NT2/D1 (cell line): ENCODE results near the gene ZNF385C.

Experiments
- DNase-seq: peaks from one replicate; pipeline ENCODE4 v3.0.0-alpha.2; 2011; ENCODE audit warnings: low read depth, low spot score
- H3K27me3 ChIP-seq: 2 replicates; pipeline ENCODE4 v1.6.0; 2011; ENCODE audit warnings: mild to moderate bottlenecking; ENCODE audit not compliant: insufficient read length, insufficient read depth
- H3K36me3 ChIP-seq: 2 replicates; pipeline ENCODE4 v1.6.1; 2011; ENCODE audit warnings: mild to moderate bottlenecking, low read length, mixed read lengths; ENCODE audit not compliant: insufficient read depth, insufficient read length
- H3K4me1 ChIP-seq: 2 replicates; pipeline ENCODE4 v1.5.1; 2011; ENCODE audit not compliant: insufficient read depth, insufficient read length
- H3K4me3 ChIP-seq: 2 replicates; pipeline ENCODE4 v1.5.1; 2011; ENCODE audit warnings: low read depth; ENCODE audit not compliant: insufficient read length
- H3K9ac ChIP-seq: 2 replicates; pipeline ENCODE4 v1.6.0; 2011; ENCODE audit warnings: low read depth; ENCODE audit not compliant: insufficient read length
- H3K9me3 ChIP-seq: 2 replicates; pipeline ENCODE4 v1.5.1; 2011; ENCODE audit warnings: mild to moderate bottlenecking, low read length; ENCODE audit not compliant: insufficient read depth
- SUZ12 ChIP-seq: IDR thresholded peaks from 2 replicates; pipeline ENCODE4 v1.6.1; 2011; ENCODE audit not compliant: insufficient read length, insufficient read depth; ENCODE audit errors: extremely low read depth
- YY1 ChIP-seq: IDR thresholded peaks from 2 replicates; pipeline ENCODE4 v1.6.1; 2011; ENCODE audit not compliant: insufficient read length, insufficient read depth
- ZNF274 ChIP-seq: IDR thresholded peaks from 2 replicates; pipeline ENCODE4 v1.6.1; 2011; ENCODE audit warnings: mild to moderate bottlenecking, low read depth, low read length

The ZNF385C gene

GRCh38 chr17:42041619-42042018 lies 56.7 kb downstream of the ZNF385C start:
- Histone ChIP-seq H3K9ac (no peak overlapping the region), H3K36me3 (no peaks in the 10 kb centered on the region), H3K9me3 (no peaks in the 10 kb centered on the region), H3K4me1 (peaks cover 21% of the 10 kb centered on the region), H3K4me3 (no peak overlapping the region), H3K27me3 (no peaks in the 10 kb centered on the region)
- TF ChIP-seq SUZ12 = no peak
- TF ChIP-seq YY1 = no peak
- TF ChIP-seq ZNF274 = no peak
- no peak for DNase-seq

GRCh38 chr17:42040818-42041217 lies 57.5 kb downstream of the ZNF385C start:
- Histone ChIP-seq H3K4me1 (peaks cover 21% of the 10 kb centered on the region), H3K36me3 (no peaks in the 10 kb centered on the region), H3K4me3 (no peak overlapping the region), H3K9me3 (no peaks in the 10 kb centered on the region), H3K9ac (no peak overlapping the region), H3K27me3 (no peaks in the 10 kb centered on the region)
- TF ChIP-seq SUZ12 = no peak
- no peak for TF ChIP-seq YY1
- no peak for TF ChIP-seq ZNF274
- DNase-seq = no peak

- no peak overlapping the region for H3K9ac ChIP-seq
- no peaks in the 10 kb centered on the region for H3K27me3 ChIP-seq
- no peaks in the 10 kb centered on the region for H3K9me3 ChIP-seq
- H3K4me3 ChIP-seq = no peak overlapping the region
- DNase-seq = no peak
- H3K36me3 ChIP-seq = no peaks in the 10 kb centered on the region
- TF ChIP-seq YY1 (no peak), ZNF274 (no peak), SUZ12 (no peak)
- H3K4me1 ChIP-seq = peaks cover 21% of the 10 kb centered on the region
Measured at GRCh38 chr17:42039794-42040763, 58.2 kb downstream of the ZNF385C start.

GRCh38 chr17:42038221-42038973 lies 59.9 kb downstream of the ZNF385C start:
- no peak overlapping the region for H3K4me3 ChIP-seq

GRCh38 chr17:42034059-42034458 lies 64.2 kb downstream of the ZNF385C start:
- H3K4me1 ChIP-seq = peaks cover 13% of the 10 kb centered on the region
- no peaks in the 10 kb centered on the region for H3K27me3 ChIP-seq
- H3K4me3 ChIP-seq = no peak overlapping the region
- no peak for DNase-seq
- no peak for TF ChIP-seq SUZ12
- no peak for TF ChIP-seq YY1
- TF ChIP-seq ZNF274 = no peak
- H3K9ac ChIP-seq = no peak overlapping the region
- no peaks in the 10 kb centered on the region for H3K9me3 ChIP-seq
- no peaks in the 10 kb centered on the region for H3K36me3 ChIP-seq

More at GRCh38 chr17:42038221-42038973, 59.9 kb downstream of the ZNF385C start:
- H3K36me3 ChIP-seq = no peaks in the 10 kb centered on the region
- no peak overlapping the region for H3K9ac ChIP-seq
- H3K4me1 ChIP-seq = peaks cover 25% of the 10 kb centered on the region
- TF ChIP-seq SUZ12 (no peak), YY1 (no peak), ZNF274 (no peak)
- H3K27me3 ChIP-seq = no peaks in the 10 kb centered on the region
- no peak for DNase-seq
- no peaks in the 10 kb centered on the region for H3K9me3 ChIP-seq

GRCh38 chr17:42031584-42031983 lies 66.7 kb downstream of the ZNF385C start:
- Histone ChIP-seq H3K36me3 (no peaks in the 10 kb centered on the region), H3K4me1 (peaks cover 19% of the 10 kb centered on the region), H3K4me3 (no peak overlapping the region), H3K27me3 (no peaks in the 10 kb centered on the region), H3K9ac (no peak overlapping the region), H3K9me3 (no peaks in the 10 kb centered on the region)
- no peak for TF ChIP-seq ZNF274
- no peak for TF ChIP-seq SUZ12
- no peak for TF ChIP-seq YY1
- no peak for DNase-seq

GRCh38 chr17:42028791-42029127 lies 69.5 kb downstream of the ZNF385C start:
- no peak for TF ChIP-seq YY1
- TF ChIP-seq SUZ12 = no peak
- TF ChIP-seq ZNF274 = no peak
- Histone ChIP-seq H3K9ac (peak overlapping the region; percentile 29), H3K27me3 (no peaks in the 10 kb centered on the region), H3K9me3 (no peaks in the 10 kb centered on the region), H3K4me1 (peaks cover 21% of the 10 kb centered on the region), H3K4me3 (no peak overlapping the region), H3K36me3 (peaks cover 21% of the 10 kb centered on the region)
- DNase-seq = no peak
